Naive B cell (primary cell): ENCODE data around the gene ATAT1. TPM values are rescaled to one million over a fixed set of nuclear protein-coding genes. Genes with fewer than 3 reads are reported as not detected.
"Not testable (repeated sequence)": the region's sequence is repeated elsewhere in the genome, so short reads cannot be mapped to it uniquely, and the experiment has no call there.

ENCODE experiments used
- ATAC-seq, 2 donors: fragments of 150-1000 bp; cut with Tn5 transposase; 2 replicates each; pipeline ENCODE4 v1.10.0; 2021; ENCODE audit warnings: low read depth in 2 of 2, mild to moderate bottlenecking in 2 of 2, moderate library complexity in 2 of 2
- DNase-seq: peaks from one replicate; pipeline ENCODE4 v3.0.0; 2022
- H3K27ac Mint-ChIP-seq, 6 donors: one replicate each; pipeline ENCODE4 v1.8.0; 2020 to 2022; ENCODE audit warnings: mild to moderate bottlenecking in 6 of 6, mixed read lengths in 6 of 6, moderate library complexity in 5 of 6, inconsistent platforms in 2 of 6
- H3K27me3 Mint-ChIP-seq, 3 donors: one replicate each; pipeline ENCODE4 v1.8.0; 2021 to 2022; ENCODE audit warnings: mixed read lengths in 3 of 3, mild to moderate bottlenecking in 1 of 3
- H3K36me3 Mint-ChIP-seq, 2 donors: one replicate each; pipeline ENCODE4 v1.8.0; 2020 to 2022; ENCODE audit warnings: mixed read lengths in 2 of 2, inconsistent platforms in 1 of 2, mild to moderate bottlenecking in 1 of 2
- H3K4me1 Mint-ChIP-seq, 3 donors: one replicate each; pipeline ENCODE4 v1.8.0; 2020 to 2022; ENCODE audit warnings: mixed read lengths in 3 of 3, inconsistent platforms in 1 of 3, mild to moderate bottlenecking in 1 of 3, moderate library complexity in 1 of 3
- H3K4me3 Mint-ChIP-seq, 8 donors: one replicate each; pipeline ENCODE4 v1.8.0; 2020 to 2022; ENCODE audit warnings: mild to moderate bottlenecking in 8 of 8, mixed read lengths in 8 of 8, moderate library complexity in 8 of 8, inconsistent platforms in 2 of 8
- H3K9me3 Mint-ChIP-seq, 7 donors: one replicate each; pipeline ENCODE4 v1.8.0; 2020 to 2022; ENCODE audit warnings: mixed read lengths in 7 of 7, mild to moderate bottlenecking in 5 of 7, inconsistent platforms in 2 of 7, moderate library complexity in 1 of 7
- polyA plus RNA-seq, 6 donors: library from polyadenylated mRNA; unstranded; fragments of 300-500 nt; fragmentation: Illumina TruSeq; gene quantifications; one replicate each; pipeline ENCODE4 v1.2.3, GENCODE V29; 2021; ENCODE audit warnings: low read depth in 6 of 6

The ATAT1 gene
- polyA plus RNA-seq, 6 donors from 2014 or later: 0.79 to 4.1 (median 2.0) TPM

DNA sequence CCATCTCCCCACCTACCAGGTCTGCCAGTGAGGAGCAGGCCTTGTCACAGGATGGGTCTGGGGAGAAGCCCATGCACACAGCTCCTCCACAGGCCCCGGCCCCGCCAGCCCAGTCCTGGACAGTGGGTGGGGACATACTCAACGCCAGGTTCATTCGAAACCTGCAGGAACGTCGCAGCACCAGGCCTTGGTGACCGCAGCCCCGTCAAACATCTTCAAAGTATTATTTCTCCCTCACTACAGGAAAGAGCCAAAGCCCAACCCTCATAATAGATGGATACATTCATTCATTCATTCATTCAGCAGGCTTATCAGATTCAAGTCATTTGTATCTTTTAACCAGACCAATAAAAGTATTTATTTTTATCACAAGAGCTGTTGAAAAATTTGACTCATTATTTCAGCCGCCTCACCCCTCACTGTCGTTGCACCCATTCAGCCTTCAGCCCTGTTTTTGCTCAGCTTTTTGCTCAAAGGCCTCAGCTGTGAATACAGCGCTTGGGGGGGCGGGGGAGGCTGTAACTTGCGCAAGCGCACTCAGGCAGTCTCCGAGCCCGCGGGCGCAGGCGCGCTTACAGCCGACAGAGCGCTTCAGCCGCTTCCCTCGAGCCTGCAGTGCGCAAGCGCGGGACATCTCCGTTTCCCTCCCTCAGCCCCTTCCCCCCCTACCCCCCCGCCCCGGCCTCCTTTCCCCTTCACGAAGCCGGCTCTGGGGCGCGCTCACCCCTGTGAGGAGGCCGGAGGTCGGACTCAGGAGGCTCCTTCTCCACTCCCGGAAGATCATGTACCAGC, 20.0 kb downstream of the ATAT1 start, which contains the start of gene C6orf136:
Gene C6orf136 (plus strand): TSS at position 684 of the 792 bp plus-strand sequence. CDS start 99 bp downstream, at position 783.
- DNase-seq: peak; percentile 89
- peak within 1 kb of the TSS; percentile 83 to 95 (median 90) for H3K4me3 Mint-ChIP-seq
- peaks cover 33 to 48% (median 34%) of the 10 kb centered on the region in 3 donors for H3K4me1 Mint-ChIP-seq
- no peaks in the 10 kb centered on the region for H3K27me3 Mint-ChIP-seq
- no peaks in the 10 kb centered on the region for H3K36me3 Mint-ChIP-seq
- peak within 1 kb of the TSS; percentile 75 to 94 (median 92) for H3K27ac Mint-ChIP-seq
- no peaks in the 10 kb centered on the region for H3K9me3 Mint-ChIP-seq
- ATAC-seq: peak; percentile 74 to 81

DNA sequence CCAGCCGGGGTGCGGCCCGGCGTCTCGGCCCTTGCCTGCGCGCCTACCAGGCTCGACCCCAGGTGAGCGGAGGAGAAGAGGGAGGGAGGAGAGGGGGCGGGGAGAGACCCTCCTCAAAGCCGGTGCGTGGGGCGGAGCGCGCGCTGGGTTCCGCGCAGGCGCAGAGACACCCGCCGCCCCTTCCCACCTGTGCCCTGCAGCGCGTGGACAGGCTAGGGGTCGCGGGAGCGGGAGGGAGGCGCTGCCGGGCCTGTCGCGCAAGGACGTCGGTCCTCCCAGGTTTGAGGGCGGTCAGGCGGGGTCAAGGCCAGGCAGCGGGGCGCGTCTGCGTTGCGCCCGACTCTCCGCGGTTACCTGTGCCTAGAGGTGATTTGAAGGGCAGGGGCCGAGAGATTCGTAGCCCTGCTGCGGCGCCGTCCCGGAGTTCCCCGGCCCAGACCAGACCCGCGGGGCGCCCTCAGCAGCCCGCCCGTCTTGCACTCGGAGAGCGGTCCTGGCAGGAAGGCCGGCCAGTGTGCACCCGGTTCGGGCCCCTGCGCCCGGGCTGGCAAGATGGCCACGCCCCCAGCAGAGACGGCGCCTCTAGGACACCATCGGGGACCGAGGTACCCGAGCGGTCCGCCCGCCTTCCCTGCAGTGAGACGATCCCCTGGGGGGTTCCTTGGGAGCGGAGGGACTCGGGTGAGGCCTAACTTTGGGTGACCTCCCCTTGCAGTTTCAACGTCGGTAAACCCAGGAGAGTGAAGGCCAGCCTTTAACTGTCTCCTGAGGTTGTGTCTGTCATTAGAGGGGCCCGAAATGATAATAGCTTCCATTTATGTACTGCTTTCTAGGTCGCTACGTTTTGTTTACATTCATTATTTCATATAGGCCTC, 20.8 kb downstream of the ATAT1 start:
- DNase-seq (peak; percentile 61), ATAC-seq (peak; percentile 60 to 71)
- Mint-ChIP-seq H3K9me3 (no peaks in the 10 kb centered on the region), H3K4me3 (peak overlapping the region; percentile 83 to 95 (median 90)), H3K36me3 (peaks cover 0 to 4% of the 10 kb centered on the region in 2 donors), H3K27me3 (no peaks in the 10 kb centered on the region), H3K27ac (peak overlapping the region; percentile 62 to 94 (median 87)), H3K4me1 (peaks cover 29 to 49% (median 34%) of the 10 kb centered on the region in 3 donors)

DNA sequence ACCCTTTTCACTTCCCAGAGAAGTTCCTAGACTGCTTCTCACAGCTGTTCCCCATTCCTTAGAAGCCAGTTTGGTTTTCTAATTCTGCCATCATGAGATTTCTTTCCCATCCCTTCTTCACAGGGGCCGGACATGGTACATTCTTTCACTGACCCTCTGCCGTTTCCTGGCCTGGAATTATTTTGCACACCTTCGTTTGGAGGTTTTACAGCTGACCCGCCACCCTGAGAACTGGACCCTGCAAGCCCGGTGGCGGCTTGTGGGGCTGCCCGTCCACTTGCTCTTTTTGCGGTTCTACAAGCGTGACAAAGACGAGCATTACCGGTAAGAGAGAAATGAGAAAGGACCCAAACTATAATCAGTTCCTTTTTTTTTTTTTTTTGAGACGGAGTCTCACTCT, 24.5 kb downstream of the ATAT1 start:
- peak overlapping the region in 5 of 6 donors; percentile 30 to 97 (median 79) for H3K27ac Mint-ChIP-seq
- H3K9me3 Mint-ChIP-seq: peaks cover 0 to 1% (median 0%) of the 10 kb centered on the region in 7 donors
- peaks cover 11 to 21% of the 10 kb centered on the region in 2 donors for H3K36me3 Mint-ChIP-seq
- ATAC-seq (no peak), DNase-seq (no peak)
- no peaks in the 10 kb centered on the region for H3K27me3 Mint-ChIP-seq
- peaks cover 12 to 28% (median 23%) of the 10 kb centered on the region in 3 donors for H3K4me1 Mint-ChIP-seq
- peak overlapping the region in 5 of 8 donors; percentile 19 to 79 (median 55) for H3K4me3 Mint-ChIP-seq

DNA sequence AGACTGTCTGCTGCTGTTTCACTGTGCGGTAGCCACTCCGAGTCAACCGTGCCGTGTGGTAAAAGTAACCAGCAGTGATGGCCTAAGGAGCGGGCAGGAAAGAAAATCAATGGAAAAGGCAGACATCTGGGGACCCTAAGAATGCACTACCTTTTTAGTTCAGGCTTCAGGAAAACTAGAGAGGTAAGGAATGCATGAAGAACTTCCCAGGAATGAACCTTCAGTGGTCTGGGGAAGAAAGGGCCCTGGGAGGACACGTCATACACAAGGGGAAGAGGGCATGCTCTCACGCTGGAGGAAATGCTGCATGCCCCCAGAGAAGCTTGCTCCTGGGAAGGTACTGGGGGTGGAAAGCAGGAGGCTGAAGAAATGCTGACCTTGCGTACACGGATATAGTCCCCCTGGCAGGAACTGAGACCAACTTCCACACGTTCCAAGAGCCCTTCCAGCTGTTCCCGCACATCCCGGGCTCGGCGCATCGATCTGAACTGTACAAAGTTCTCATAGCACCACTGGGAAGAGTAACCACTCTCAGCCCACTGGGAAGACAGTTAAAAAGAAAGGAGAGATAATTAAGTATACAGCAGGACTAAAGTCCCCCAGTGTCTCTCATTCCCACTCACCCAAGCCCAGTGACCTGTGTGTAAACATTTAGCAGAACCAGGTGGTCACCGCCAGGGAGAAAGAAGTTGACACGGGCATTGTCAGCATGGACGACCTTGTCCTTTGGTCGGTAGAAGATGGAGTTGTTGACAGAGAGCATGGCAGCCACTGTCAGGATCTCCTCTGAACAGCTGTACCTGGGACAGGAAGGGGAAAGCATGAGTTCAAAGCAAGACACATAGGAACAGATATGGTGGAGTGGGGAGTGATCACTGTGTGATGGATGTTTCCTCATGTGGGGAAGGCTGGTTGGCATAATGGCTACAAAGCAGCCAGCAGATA, 28.4 kb downstream of the ATAT1 start:
- H3K27me3 Mint-ChIP-seq: no peaks in the 10 kb centered on the region
- peak overlapping the region in 3 of 6 donors; percentile 40 to 85 (median 64) for H3K27ac Mint-ChIP-seq
- peaks cover 11 to 50% of the 10 kb centered on the region in 2 donors for H3K36me3 Mint-ChIP-seq
- H3K4me3 Mint-ChIP-seq: no peak overlapping the region
- ATAC-seq (no peak), DNase-seq (no peak)
- H3K9me3 Mint-ChIP-seq: peaks cover 0 to 1% (median 0%) of the 10 kb centered on the region in 7 donors
- peaks cover 6 to 13% (median 9%) of the 10 kb centered on the region in 3 donors for H3K4me1 Mint-ChIP-seq

DNA sequence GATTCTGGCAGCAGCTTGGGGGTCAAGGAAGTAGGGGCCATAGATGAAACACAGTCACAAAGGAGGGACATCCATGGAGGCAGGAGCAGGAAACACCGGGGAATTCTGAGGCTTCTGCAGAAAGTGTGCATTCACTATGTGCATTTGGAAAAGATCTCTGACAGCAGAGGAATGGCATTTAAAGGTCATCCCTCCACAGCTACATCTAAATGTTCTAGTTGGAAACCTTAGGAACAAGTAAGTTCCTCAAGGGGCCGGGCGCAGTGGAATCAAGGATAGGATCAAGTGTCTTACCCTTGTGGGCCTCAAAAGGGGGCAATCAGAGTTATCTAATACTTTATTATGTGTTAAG, 29.0 kb downstream of the ATAT1 start:
- no peak overlapping the region for H3K4me3 Mint-ChIP-seq
- H3K27ac Mint-ChIP-seq: peak overlapping the region in 1 of 6 donors; percentile 85
- H3K9me3 Mint-ChIP-seq: peaks cover 0 to 1% (median 0%) of the 10 kb centered on the region in 7 donors
- no peaks in the 10 kb centered on the region for H3K27me3 Mint-ChIP-seq
- H3K4me1 Mint-ChIP-seq: peaks cover 6 to 13% (median 9%) of the 10 kb centered on the region in 3 donors
- no peak for DNase-seq
- H3K36me3 Mint-ChIP-seq: peaks cover 11 to 53% of the 10 kb centered on the region in 2 donors
- no peak for ATAC-seq

DNA sequence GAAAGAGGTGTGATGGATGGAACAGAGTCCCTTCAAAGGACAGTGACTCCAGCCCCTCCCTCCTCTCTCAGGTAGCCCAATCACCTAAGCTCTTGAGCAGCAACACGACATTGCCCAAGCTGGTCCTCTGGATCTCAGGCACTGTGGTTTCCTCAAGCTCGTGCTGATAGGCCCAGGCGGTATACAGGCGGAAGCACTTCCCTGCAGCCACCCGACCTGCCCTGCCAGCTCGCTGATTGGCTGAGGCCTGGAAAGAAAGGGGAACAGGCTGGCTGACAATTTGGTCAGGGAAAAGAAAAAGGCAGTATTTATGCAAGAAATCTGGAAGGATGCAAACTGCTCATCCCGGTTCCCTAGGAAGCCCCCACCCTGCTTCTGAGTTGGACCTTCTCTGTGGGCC, 29.8 kb downstream of the ATAT1 start:
- Mint-ChIP-seq H3K9me3 (peaks cover 0 to 1% (median 0%) of the 10 kb centered on the region in 7 donors), H3K36me3 (peaks cover 12 to 56% of the 10 kb centered on the region in 2 donors), H3K27me3 (no peaks in the 10 kb centered on the region), H3K4me1 (peaks cover 0 to 8% (median 2%) of the 10 kb centered on the region in 3 donors), H3K4me3 (no peak overlapping the region), H3K27ac (no peak overlapping the region)
- DNase-seq (no peak), ATAC-seq (no peak)

DNA sequence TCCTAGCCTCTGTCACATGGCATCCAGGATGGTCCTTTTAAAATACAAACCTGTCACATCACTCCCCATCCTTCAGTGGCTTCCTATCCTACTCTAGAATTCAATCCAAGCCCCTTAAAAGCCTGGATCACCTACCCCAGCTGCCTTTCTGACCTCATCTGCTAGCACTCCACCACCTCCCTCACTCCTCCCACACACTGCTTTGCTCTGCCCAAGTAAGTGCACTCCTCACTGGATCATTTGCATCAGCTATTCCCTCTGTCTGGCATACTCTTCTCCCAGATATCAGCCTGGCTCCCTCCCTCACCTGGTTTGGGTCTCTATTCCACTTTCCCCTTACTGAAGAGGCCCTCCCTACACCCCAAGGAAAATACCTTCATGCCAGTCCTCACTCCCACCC, 30.8 kb downstream of the ATAT1 start:
- Mint-ChIP-seq H3K27ac (no peak overlapping the region), H3K4me3 (no peak overlapping the region), H3K9me3 (peaks cover 0 to 1% (median 0%) of the 10 kb centered on the region in 7 donors), H3K27me3 (no peaks in the 10 kb centered on the region), H3K4me1 (peaks cover 0 to 8% (median 0%) of the 10 kb centered on the region in 3 donors), H3K36me3 (peaks cover 22 to 62% of the 10 kb centered on the region in 2 donors)
- DNase-seq (no peak), ATAC-seq (no peak)

DNA sequence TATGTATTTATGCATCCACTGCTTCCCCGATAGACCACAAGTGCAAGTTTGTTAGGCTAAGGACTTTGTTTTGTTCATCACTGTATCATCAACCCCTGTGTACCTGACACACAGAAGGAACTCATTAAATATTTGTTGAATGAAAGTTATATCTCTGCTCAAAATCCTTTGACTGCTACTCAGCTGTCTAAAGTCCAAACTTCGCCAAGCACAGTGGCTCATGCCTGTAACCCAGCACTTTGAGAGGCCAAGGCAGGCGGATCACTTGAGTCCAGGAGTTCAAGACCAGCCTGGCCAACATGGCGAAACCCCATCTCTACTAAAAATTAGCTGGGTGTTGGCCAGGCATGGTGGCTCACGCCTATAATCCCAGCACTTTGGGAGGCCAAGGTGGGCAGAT, 31.2 kb downstream of the ATAT1 start:
- not testable (repeated sequence) for ATAC-seq

DNA sequence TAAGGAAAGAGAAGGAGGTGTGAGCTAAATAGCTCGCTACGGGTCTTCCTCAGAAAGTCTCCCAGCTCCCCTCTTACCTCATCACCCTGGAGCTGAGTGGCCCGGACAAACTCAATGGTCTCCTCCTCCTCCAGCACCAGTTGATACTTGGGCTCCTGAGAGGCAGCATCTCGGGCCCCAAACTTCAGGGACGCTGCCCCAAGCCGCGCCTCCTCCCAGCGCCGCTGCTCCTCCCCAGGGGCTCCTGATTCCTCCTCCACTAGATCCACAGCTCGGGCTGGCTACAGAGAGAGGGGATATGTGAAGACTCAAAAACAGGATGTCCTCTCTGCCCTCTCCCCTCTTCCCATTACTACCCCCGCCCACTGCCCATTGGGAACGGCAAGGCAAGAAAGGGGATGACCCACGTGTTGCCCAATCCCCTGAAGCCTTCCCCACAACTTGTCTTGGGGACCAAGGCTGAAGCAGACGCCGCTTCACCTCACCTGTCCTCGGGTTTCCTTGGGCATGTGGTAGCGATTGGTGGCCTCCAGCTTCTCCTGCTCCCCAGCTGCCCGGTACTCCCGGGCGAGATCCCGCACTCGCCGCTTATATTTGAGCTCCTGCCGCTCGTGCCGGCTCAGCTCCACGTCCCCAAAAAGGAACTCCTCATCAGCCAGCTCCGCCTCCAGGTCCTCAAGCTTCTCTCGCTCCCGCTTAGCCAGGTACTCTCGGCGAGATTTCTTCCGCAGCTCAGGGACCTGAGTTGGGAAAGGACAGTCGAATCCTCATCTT, 38.5 kb downstream of the ATAT1 start:
- Mint-ChIP-seq H3K36me3 (peaks cover 22 to 32% of the 10 kb centered on the region in 2 donors), H3K27ac (no peak overlapping the region)

More for the DNA sequence above, 31.2 kb downstream of the ATAT1 start:
- H3K36me3 Mint-ChIP-seq: peaks cover 26 to 66% of the 10 kb centered on the region in 2 donors
- not testable (repeated sequence) for H3K4me3 Mint-ChIP-seq, H3K27me3 Mint-ChIP-seq, H3K9me3 Mint-ChIP-seq, DNase-seq, H3K4me1 Mint-ChIP-seq, H3K27ac Mint-ChIP-seq

DNA sequence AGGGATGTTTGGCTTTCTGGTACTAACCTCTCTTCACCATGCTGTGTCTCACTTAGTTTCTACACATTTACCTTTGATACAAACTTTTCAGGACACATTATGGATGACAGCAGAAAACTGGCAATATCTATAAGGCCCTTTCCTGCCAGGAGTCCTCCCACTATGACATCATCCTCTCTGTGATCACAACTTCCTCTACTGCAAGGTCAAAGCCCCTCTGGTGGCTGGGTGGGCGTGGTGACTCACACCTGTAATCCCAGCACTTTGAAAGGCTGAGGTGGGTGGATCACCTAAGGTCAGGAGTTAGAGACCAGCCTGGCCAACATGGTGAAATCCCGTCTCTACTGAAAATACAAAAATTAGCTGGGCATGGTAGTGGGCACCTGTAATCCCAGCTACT, 39.6 kb downstream of the ATAT1 start:
- H3K9me3 Mint-ChIP-seq, H3K4me3 Mint-ChIP-seq, H3K27me3 Mint-ChIP-seq, DNase-seq, ATAC-seq: not testable (repeated sequence)
- Mint-ChIP-seq H3K4me1 (peaks cover 9 to 17% (median 11%) of the 10 kb centered on the region in 3 donors), H3K36me3 (peaks cover 27 to 40% of the 10 kb centered on the region in 2 donors), H3K27ac (peak overlapping the region in 2 of 6 donors; percentile 15 to 30)

More for the DNA sequence above, 38.5 kb downstream of the ATAT1 start:
- no peaks in the 10 kb centered on the region for H3K27me3 Mint-ChIP-seq
- no peak overlapping the region for H3K4me3 Mint-ChIP-seq
- DNase-seq: no peak
- H3K4me1 Mint-ChIP-seq: peaks cover 0 to 6% (median 4%) of the 10 kb centered on the region in 3 donors
- H3K9me3 Mint-ChIP-seq: no peaks in the 10 kb centered on the region
- no peak for ATAC-seq

DNA sequence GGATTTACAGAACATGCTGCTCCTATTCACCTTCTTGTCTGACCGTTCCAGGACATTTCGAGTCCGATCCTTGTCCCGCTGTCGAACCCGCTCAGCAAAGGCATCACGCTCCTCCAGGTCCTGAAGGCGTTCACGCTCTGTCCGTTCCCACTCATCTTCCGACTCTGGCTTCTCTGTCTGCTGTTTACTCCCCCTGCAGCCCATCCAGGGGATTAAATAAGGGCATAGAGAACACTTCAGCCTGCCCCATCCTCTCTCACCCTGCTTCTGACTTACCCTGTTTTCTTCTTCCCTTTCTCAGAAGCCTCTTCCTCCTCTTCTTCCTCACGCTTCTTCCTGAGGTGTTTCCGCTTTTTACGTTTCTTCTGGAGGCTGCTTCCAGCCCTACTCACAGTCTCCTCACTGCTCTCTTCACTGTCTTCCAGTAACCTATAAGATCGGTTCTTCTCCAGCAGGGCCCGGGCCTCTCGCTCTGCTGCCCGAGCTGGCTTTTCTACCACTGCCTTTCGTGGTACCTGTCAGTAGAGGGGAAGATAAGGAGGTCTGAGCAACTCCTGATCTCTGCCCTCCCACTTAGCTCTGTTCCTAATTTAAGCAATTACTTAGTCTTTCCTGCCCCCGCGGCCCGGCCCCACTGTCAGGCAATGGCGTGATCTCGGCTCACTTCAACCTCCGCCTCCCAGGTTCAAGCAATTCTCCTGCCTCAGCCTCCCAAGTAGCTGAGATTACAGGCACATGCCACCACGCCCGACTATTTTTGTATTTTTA, 44.3 kb downstream of the ATAT1 start:
- Mint-ChIP-seq H3K4me1 (peaks cover 21 to 33% (median 24%) of the 10 kb centered on the region in 3 donors), H3K27me3 (no peaks in the 10 kb centered on the region), H3K4me3 (peak overlapping the region; percentile 48 to 93 (median 82)), H3K27ac (peak overlapping the region in 3 of 6 donors; percentile 45 to 77 (median 71)), H3K36me3 (peaks cover 12 to 14% of the 10 kb centered on the region in 2 donors), H3K9me3 (no peaks in the 10 kb centered on the region)
- ATAC-seq (no peak), DNase-seq (no peak)
